ENCODE results near the gene PRPF19. TPM values are rescaled to one million over a fixed set of nuclear protein-coding genes. Genes with fewer than 3 reads are reported as not detected.

The PRPF19 gene
- total RNA-seq, 1 donor from 2014 or later, result 61.9 TPM

GRCh38 chr11:60879971-60880588 lies 26.3 kb downstream of the PRPF19 start:
- Histone ChIP-seq H3K27me3 (ENCODE audit: insufficient read depth, low read length) (no peaks in the 10 kb centered on the region), H2AFZ (ENCODE audit: low read depth, low read length) (no peak overlapping the region), H3K36me3 (ENCODE audit: insufficient read depth, low read length) (no peaks in the 10 kb centered on the region), H3K27ac (ENCODE audit: low read depth, low read length) (no peak overlapping the region), H3K4me1 (ENCODE audit: insufficient read depth, low read length) (no peaks in the 10 kb centered on the region), H3K4me3 (ENCODE audit: insufficient read depth, low read depth, low read length) (no peak overlapping the region), H3K4me2 (ENCODE audit: low read length) (no peak overlapping the region), H4K20me1 (ENCODE audit: insufficient read depth, low read length) (no peaks in the 10 kb centered on the region), H3K79me2 (ENCODE audit: insufficient read depth, low read length) (no peaks in the 10 kb centered on the region), H3K9me3 (ENCODE audit: insufficient read depth, low read depth, low read length) (no peaks in the 10 kb centered on the region), H3K9ac (ENCODE audit: low read length) (no peak overlapping the region)
- Mint-ChIP-seq H3K4me1 (ENCODE audit: low read depth, unreplicated experiment) (no peaks in the 10 kb centered on the region), H3K27ac (ENCODE audit: unreplicated experiment) (no peak overlapping the region), H3K9me3 (ENCODE audit: unreplicated experiment) (no peaks in the 10 kb centered on the region), H3K36me3 (ENCODE audit: low read depth, unreplicated experiment) (no peaks in the 10 kb centered on the region), H3K4me3 (ENCODE audit: unreplicated experiment) (no peak overlapping the region), H3K27me3 (ENCODE audit: low read depth, unreplicated experiment) (no peaks in the 10 kb centered on the region)
- DNase-seq (ENCODE audit: low read depth) (no peak), FAIRE-seq (no peak)
- TF ChIP-seq, protein P1, sequence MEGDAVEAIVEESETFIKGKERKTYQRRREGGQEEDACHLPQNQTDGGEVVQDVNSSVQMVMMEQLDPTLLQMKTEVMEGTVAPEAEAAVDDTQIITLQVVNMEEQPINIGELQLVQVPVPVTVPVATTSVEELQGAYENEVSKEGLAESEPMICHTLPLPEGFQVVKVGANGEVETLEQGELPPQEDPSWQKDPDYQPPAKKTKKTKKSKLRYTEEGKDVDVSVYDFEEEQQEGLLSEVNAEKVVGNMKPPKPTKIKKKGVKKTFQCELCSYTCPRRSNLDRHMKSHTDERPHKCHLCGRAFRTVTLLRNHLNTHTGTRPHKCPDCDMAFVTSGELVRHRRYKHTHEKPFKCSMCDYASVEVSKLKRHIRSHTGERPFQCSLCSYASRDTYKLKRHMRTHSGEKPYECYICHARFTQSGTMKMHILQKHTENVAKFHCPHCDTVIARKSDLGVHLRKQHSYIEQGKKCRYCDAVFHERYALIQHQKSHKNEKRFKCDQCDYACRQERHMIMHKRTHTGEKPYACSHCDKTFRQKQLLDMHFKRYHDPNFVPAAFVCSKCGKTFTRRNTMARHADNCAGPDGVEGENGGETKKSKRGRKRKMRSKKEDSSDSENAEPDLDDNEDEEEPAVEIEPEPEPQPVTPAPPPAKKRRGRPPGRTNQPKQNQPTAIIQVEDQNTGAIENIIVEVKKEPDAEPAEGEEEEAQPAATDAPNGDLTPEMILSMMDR (IDR thresholded peaks at IDR 0.05; ENCODE audit: insufficient read depth, low read depth, low read length), result no peak
- no peak for TF ChIP-seq EZH2 (IDR thresholded peaks at IDR 0.05; ENCODE audit: insufficient read depth, low read length)

DNA sequence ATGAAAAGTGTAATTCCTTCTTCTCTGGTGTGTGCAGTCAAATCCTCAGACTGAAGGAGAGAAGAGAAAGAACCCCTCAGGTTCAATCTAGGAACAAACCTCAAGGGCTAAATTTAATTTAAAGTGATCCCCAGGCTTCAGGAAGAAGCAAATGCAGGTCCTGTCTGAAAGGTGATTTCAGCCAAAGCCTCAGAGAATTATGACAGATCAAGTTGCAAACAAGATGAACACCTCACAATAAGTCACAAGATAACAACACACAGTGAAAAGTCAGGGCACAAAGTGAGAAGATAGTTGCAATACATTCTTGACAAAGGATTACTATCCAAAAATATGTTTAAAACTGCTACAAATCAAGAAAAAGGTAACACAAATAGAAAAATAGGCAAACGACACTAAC lies 27.3 kb downstream of the PRPF19 start:
- no peaks in the 10 kb centered on the region for H3K36me3 ChIP-seq (ENCODE audit: insufficient read depth, low read length)
- FAIRE-seq (no peak), DNase-seq (ENCODE audit: low read depth) (no peak)
- Mint-ChIP-seq H3K27me3 (ENCODE audit: low read depth, unreplicated experiment) (no peaks in the 10 kb centered on the region), H3K36me3 (ENCODE audit: low read depth, unreplicated experiment) (no peaks in the 10 kb centered on the region), H3K4me1 (ENCODE audit: low read depth, unreplicated experiment) (no peaks in the 10 kb centered on the region), H3K4me3 (ENCODE audit: unreplicated experiment) (no peak overlapping the region), H3K9me3 (ENCODE audit: unreplicated experiment) (no peaks in the 10 kb centered on the region), H3K27ac (ENCODE audit: unreplicated experiment) (no peak overlapping the region)
- no peaks in the 10 kb centered on the region for H3K27me3 ChIP-seq (ENCODE audit: insufficient read depth, low read length)
- TF ChIP-seq EZH2 (IDR thresholded peaks at IDR 0.05; ENCODE audit: insufficient read depth, low read length), result no peak
- TF ChIP-seq, protein P1 (IDR thresholded peaks at IDR 0.05; ENCODE audit: insufficient read depth, low read depth, low read length), result no peak
- H3K4me2 ChIP-seq (ENCODE audit: low read length), result no peak overlapping the region
- no peak overlapping the region for H3K27ac ChIP-seq (ENCODE audit: low read depth, low read length)
- no peaks in the 10 kb centered on the region for H3K9me3 ChIP-seq (ENCODE audit: insufficient read depth, low read depth, low read length)
- no peaks in the 10 kb centered on the region for H4K20me1 ChIP-seq (ENCODE audit: insufficient read depth, low read length)
- no peak overlapping the region for H3K4me3 ChIP-seq (ENCODE audit: insufficient read depth, low read depth, low read length)
- H3K79me2 ChIP-seq (ENCODE audit: insufficient read depth, low read length), result no peaks in the 10 kb centered on the region
- no peak overlapping the region for H2AFZ ChIP-seq (ENCODE audit: low read depth, low read length)
- H3K4me1 ChIP-seq (ENCODE audit: insufficient read depth, low read length), result no peaks in the 10 kb centered on the region
- no peak overlapping the region for H3K9ac ChIP-seq (ENCODE audit: low read length)

Measured in astrocyte (in vitro differentiated cells and primary cell).